Amniotic stem cell (primary cell): ENCODE data around the gene GALNT18.

Experiments
- DNase-seq: peaks from one replicate; lab custom pipeline; 2025; lab: John Stamatoyannopoulos, UW

The GALNT18 gene

GRCh38 chr11:11306855-11307254 lies 314.9 kb downstream of the GALNT18 start:
- no peak for DNase-seq

GRCh38 chr11:11304550-11304949 lies 317.3 kb downstream of the GALNT18 start:
- DNase-seq: no peak

GRCh38 chr11:11302565-11302964 lies 319.2 kb downstream of the GALNT18 start:
- DNase-seq: no peak

- DNase-seq: no peak
Measured at GRCh38 chr11:11301212-11301611, 320.6 kb downstream of the GALNT18 start.

- DNase-seq: no peak
Measured at GRCh38 chr11:11297578-11297977, 324.2 kb downstream of the GALNT18 start.

GRCh38 chr11:11296434-11296833 lies 325.4 kb downstream of the GALNT18 start:
- no peak for DNase-seq

GRCh38 chr11:11294551-11294855 lies 327.3 kb downstream of the GALNT18 start:
- DNase-seq: no peak

GRCh38 chr11:11293798-11294550 lies 327.8 kb downstream of the GALNT18 start:
- no peak for DNase-seq

- no peak for DNase-seq
Measured at GRCh38 chr11:11292839-11293238, 329.0 kb downstream of the GALNT18 start.

GRCh38 chr11:11291041-11292015 lies 330.5 kb downstream of the GALNT18 start:
- DNase-seq: no peak

GRCh38 chr11:11290354-11290753 lies 331.5 kb downstream of the GALNT18 start:
- no peak for DNase-seq

GRCh38 chr11:11289669-11290068 lies 332.1 kb downstream of the GALNT18 start:
- DNase-seq: no peak

GRCh38 chr11:11288972-11289616 lies 332.7 kb downstream of the GALNT18 start:
- no peak for DNase-seq

- no peak for DNase-seq
Measured at GRCh38 chr11:11284481-11284880, 337.3 kb downstream of the GALNT18 start.

- DNase-seq: no peak
Measured at GRCh38 chr11:11281626-11282025, 340.2 kb downstream of the GALNT18 start.

GRCh38 chr11:11280826-11281225 lies 341.0 kb downstream of the GALNT18 start:
- DNase-seq: no peak

GRCh38 chr11:11279956-11280689 lies 341.7 kb downstream of the GALNT18 start:
- DNase-seq: no peak

- DNase-seq: no peak
Measured at GRCh38 chr11:11272254-11272653, 349.6 kb downstream of the GALNT18 start.

- DNase-seq: no peak
Measured at GRCh38 chr11:11270236-11270775, 351.5 kb downstream of the GALNT18 start.

GRCh38 chr11:11268706-11269105 lies 353.1 kb downstream of the GALNT18 start:
- no peak for DNase-seq

GRCh38 chr11:11268119-11268518 lies 353.7 kb downstream of the GALNT18 start:
- DNase-seq: no peak

GRCh38 chr11:11267312-11267711 lies 354.5 kb downstream of the GALNT18 start:
- DNase-seq: no peak
